Liver (tissue), 9 donors: ENCODE data around the gene GTF3C5. TPM values are rescaled to one million over a fixed set of nuclear protein-coding genes. Genes with fewer than 3 reads are reported as not detected.

ENCODE experiments used
- DNase-seq: peaks from one replicate; pipeline ENCODE4 v3.0.0-alpha.2; 2017; ENCODE audit warnings: low spot score
- H3K27ac ChIP-seq, 2 donors: one replicate each; pipeline ENCODE4 v1.7.0; 2013; ENCODE audit warnings: inconsistent platforms in 2 of 2, low read length in 2 of 2, control low read depth in 1 of 2, low read depth in 1 of 2, mild to moderate bottlenecking in 1 of 2
- H3K27me3 ChIP-seq, 4 donors: one replicate each; pipeline versions ENCODE4 v1.6.1 to v1.7.0; 2013; ENCODE audit warnings: low read length in 3 of 4, inconsistent platforms in 1 of 4, mild to moderate bottlenecking in 1 of 4, moderate library complexity in 1 of 4; ENCODE audit not compliant: control insufficient read depth in 4 of 4, insufficient read depth in 4 of 4
- H3K36me3 ChIP-seq, 4 donors: one replicate each; pipeline versions ENCODE4 v1.6.1 to v1.7.0; 2013; ENCODE audit warnings: low read length in 3 of 4, mild to moderate bottlenecking in 3 of 4, low read depth in 1 of 4, moderate library complexity in 1 of 4; ENCODE audit not compliant: control insufficient read depth in 4 of 4, insufficient read depth in 3 of 4
- H3K4me1 ChIP-seq, 4 donors: one replicate each; pipeline versions ENCODE4 v1.6.1 to v1.7.0; 2013; ENCODE audit warnings: low read length in 3 of 4, mild to moderate bottlenecking in 3 of 4, moderate library complexity in 1 of 4; ENCODE audit not compliant: control insufficient read depth in 4 of 4, insufficient read depth in 4 of 4
- H3K4me3 ChIP-seq, 3 donors: one replicate each; pipeline versions ENCODE4 v1.6.1 to v1.7.0; 2013; ENCODE audit warnings: low read length in 3 of 3, control low read depth in 1 of 3, low read depth in 1 of 3, mild to moderate bottlenecking in 1 of 3
- H3K9ac ChIP-seq, 2 donors: one replicate each; pipeline ENCODE4 v1.7.0; 2013; ENCODE audit warnings: low read length in 2 of 2, mild to moderate bottlenecking in 2 of 2, moderate library complexity in 2 of 2, control low read depth in 1 of 2, low read depth in 1 of 2
- H3K9me3 ChIP-seq, 4 donors: one replicate each; pipeline versions ENCODE4 v1.6.1 to v1.7.0; 2013; ENCODE audit warnings: low read length in 3 of 4; ENCODE audit not compliant: control insufficient read depth in 4 of 4
- ATF3 ChIP-seq: IDR thresholded peaks from 2 replicates; pipeline ENCODE4 v1.6.1; 2016; ENCODE audit warnings: antibody characterized with exemption
- CTCF ChIP-seq: fragments of 150-350 bp; IDR thresholded peaks from 2 replicates; pipeline ENCODE4 v1.5.1; 2017; ENCODE audit warnings: improper control_type of control experiment, low read depth, low read length; ENCODE audit not compliant: missing input control
- EGR1 ChIP-seq, 2 donors: IDR thresholded peaks; 2 replicates each; pipeline ENCODE4 v1.6.1; 2016 to 2018; ENCODE audit warnings: antibody characterized with exemption in 2 of 2, low read depth in 2 of 2
- FOXA1 ChIP-seq: IDR thresholded peaks from 2 replicates; pipeline ENCODE4 v1.6.1; 2016; ENCODE audit warnings: antibody characterized with exemption
- FOXA2 ChIP-seq: IDR thresholded peaks from 2 replicates; pipeline ENCODE4 v1.6.1; 2016; ENCODE audit warnings: antibody characterized with exemption
- GABPA ChIP-seq, 2 donors: IDR thresholded peaks in 1 of 2; conservative IDR thresholded peaks in 1 of 2; 2 replicates each; pipeline ENCODE4 v1.6.1; 2016; ENCODE audit warnings: antibody characterized with exemption in 2 of 2, mild to moderate bottlenecking in 1 of 2, moderate library complexity in 1 of 2
- HNF4A ChIP-seq, 2 donors: conservative IDR thresholded peaks; 2 replicates each; pipeline ENCODE4 v1.6.1; 2016; ENCODE audit warnings: antibody characterized with exemption in 2 of 2, mild to moderate bottlenecking in 2 of 2
- HNF4G ChIP-seq: IDR thresholded peaks from 2 replicates; pipeline ENCODE4 v1.6.1; 2016; ENCODE audit warnings: antibody characterized with exemption
- JUND ChIP-seq, 2 donors: IDR thresholded peaks; 2 replicates each; pipeline ENCODE4 v1.6.1; 2016; ENCODE audit warnings: antibody characterized with exemption in 2 of 2
- MAX ChIP-seq: IDR thresholded peaks from 2 replicates; pipeline ENCODE4 v1.6.1; 2016; ENCODE audit warnings: antibody characterized with exemption
- NR2F2 ChIP-seq: IDR thresholded peaks from 2 replicates; pipeline ENCODE4 v1.6.1; 2016; ENCODE audit warnings: antibody characterized with exemption
- RAD21 ChIP-seq, 2 donors: IDR thresholded peaks; 2 replicates each; pipeline ENCODE4 v1.6.1; 2016; ENCODE audit warnings: antibody characterized with exemption in 2 of 2, mild to moderate bottlenecking in 2 of 2
- RXRA ChIP-seq, 2 donors: IDR thresholded peaks; 2 replicates each; pipeline ENCODE4 v1.6.1; 2017 to 2018; ENCODE audit warnings: antibody characterized with exemption in 2 of 2, mild to moderate bottlenecking in 1 of 2
- SP1 ChIP-seq: IDR thresholded peaks from 2 replicates; pipeline ENCODE4 v1.6.1; 2018; ENCODE audit warnings: antibody characterized with exemption, mild to moderate bottlenecking
- TAF1 ChIP-seq: conservative IDR thresholded peaks from 2 replicates; pipeline ENCODE4 v1.6.1; 2016; ENCODE audit warnings: antibody characterized with exemption, mild to moderate bottlenecking
- YY1 ChIP-seq: IDR thresholded peaks from 2 replicates; pipeline ENCODE4 v1.6.1; 2016; ENCODE audit warnings: antibody characterized with exemption, mild to moderate bottlenecking
- ZBTB33 ChIP-seq: IDR thresholded peaks from 2 replicates; pipeline ENCODE4 v1.6.1; 2016; ENCODE audit warnings: antibody characterized with exemption
- WGBS: extraction: QIAGEN DNeasy Blood & Tissue Kit; methylation state at CpG from one replicate; pipeline ENCODE4 v1.1.7; 2013; 5-methylcytosine and 5-hydroxymethylcytosine counted together
- polyA plus RNA-seq, 2 donors: library from polyadenylated mRNA; stranded (reverse) in 1 of 2; unstranded in 1 of 2; fragments of 200-250 nt in 1 of 2; fragments of >200 nt in 1 of 2; fragmentation: Nextera tagmentation in 1 of 2; extraction: Ambion mirVana in 1 of 2; gene quantifications; one replicate each; pipeline versions ENCODE4 v1.2.1 to v1.2.3, GENCODE V29; 2013 to 2015
- total RNA-seq, 2 donors: library from RNA; depleted of rRNA; stranded (reverse); fragments of >200 nt; gene quantifications; one replicate each; pipeline ENCODE4 v1.2.3, GENCODE V29; 2014
- TF ChIP-seq, protein P1 (sequence below): IDR thresholded peaks from 2 replicates; pipeline ENCODE4 v1.6.1; 2016; ENCODE audit warnings: antibody characterized with exemption, mild to moderate bottlenecking
- donor health status: healthy.
- donor health status: healthy.
- donor health status: healthy.
- donor health status: healthy.
- donor health status: healthy.

Gene GTF3C5
- total and polyA plus RNA-seq, 4 donors = 13.2 to 26.2 (median 18.2) TPM

DNA sequence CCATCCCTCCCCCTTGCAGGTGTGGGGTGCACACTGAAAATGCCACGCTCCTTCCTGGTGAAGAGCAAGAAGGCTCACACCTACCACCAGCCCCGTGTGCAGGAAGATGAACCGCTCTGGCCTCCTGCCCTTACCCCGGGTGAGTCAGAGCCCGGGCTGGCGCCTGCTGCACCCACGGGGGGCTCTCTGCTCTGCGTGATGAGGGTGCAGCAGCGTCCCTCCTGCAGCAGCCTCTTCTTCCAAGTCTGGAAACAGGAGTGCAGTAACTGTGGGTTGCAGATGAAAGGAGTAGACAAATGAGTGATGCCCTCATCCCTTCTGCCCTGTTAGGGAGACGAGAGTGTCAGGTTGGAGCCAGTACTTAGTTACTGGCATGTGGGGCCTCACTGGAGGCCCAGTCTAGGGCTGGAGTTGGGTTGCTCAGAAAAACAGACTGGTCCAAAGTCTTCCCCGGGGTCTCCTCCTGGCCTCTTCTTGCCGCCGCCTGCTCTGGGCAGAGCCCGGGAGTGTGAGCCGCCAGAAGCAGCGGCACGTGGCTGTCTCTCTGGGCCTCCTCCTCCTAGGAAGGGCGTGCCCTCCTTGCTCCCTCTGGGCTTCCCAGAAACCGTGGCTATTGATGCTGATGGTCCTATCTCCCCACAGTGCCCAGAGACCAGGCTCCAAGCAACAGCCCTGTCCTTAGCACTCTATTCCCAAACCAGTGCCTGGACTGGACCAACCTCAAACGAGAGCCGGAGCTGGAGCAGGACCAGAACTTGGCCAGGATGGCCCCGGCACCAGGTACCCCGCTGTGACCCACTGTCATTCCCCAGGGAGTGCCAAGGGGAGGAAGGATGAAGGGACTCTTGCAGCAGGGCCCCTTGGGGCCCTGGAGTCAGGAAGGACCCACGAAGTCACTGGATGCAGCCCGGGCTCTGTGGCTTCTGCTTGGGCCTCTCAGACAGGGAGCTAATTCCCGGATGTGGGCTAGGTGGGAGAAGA lies 43.9 kb upstream of the GTF3C5 start:
- H3K4me3 ChIP-seq = no peak overlapping the region
- DNase-seq = no peak
- H3K9ac ChIP-seq = no peak overlapping the region
- H3K27ac ChIP-seq = no peak overlapping the region
- H3K27me3 ChIP-seq = peaks cover 0 to 2% (median 0%) of the 10 kb centered on the region in 4 donors
- TF ChIP-seq YY1 (no peak), ZBTB33 (no peak), ATF3 (no peak)
- no peaks in the 10 kb centered on the region for H3K4me1 ChIP-seq
- H3K36me3 ChIP-seq = no peaks in the 10 kb centered on the region
- WGBS = 66% methylated on average over 26 of the region's 26 CpGs
- no peaks in the 10 kb centered on the region for H3K9me3 ChIP-seq

- Histone ChIP-seq H3K4me1 (no peaks in the 10 kb centered on the region), H3K27me3 (peaks cover 0 to 2% (median 0%) of the 10 kb centered on the region in 4 donors), H3K9me3 (no peaks in the 10 kb centered on the region), H3K36me3 (no peaks in the 10 kb centered on the region), H3K27ac (no peak overlapping the region), H3K4me3 (no peak overlapping the region), H3K9ac (no peak overlapping the region)
- TF ChIP-seq RAD21 (IDR thresholded peaks at IDR 0.05) (no peak), FOXA2 (no peak), RXRA (IDR thresholded peaks at IDR 0.05) (no peak), GABPA (IDR thresholded peaks at IDR 0.05 in 1 of 2, conservative IDR thresholded peaks at IDR 0.05 in 1 of 2) (no peak), ATF3 (no peak), EGR1 (IDR thresholded peaks at IDR 0.05; ENCODE audit: low read depth in 2 of 2) (no peak), SP1 (no peak), HNF4A (conservative IDR thresholded peaks at IDR 0.05) (no peak), JUND (IDR thresholded peaks at IDR 0.05) (no peak), YY1 (no peak), CTCF (no peak), NR2F2 (no peak), MAX (no peak), HNF4G (no peak), TAF1 (no peak), ZBTB33 (no peak), FOXA1 (no peak)
- TF ChIP-seq, protein P1, sequence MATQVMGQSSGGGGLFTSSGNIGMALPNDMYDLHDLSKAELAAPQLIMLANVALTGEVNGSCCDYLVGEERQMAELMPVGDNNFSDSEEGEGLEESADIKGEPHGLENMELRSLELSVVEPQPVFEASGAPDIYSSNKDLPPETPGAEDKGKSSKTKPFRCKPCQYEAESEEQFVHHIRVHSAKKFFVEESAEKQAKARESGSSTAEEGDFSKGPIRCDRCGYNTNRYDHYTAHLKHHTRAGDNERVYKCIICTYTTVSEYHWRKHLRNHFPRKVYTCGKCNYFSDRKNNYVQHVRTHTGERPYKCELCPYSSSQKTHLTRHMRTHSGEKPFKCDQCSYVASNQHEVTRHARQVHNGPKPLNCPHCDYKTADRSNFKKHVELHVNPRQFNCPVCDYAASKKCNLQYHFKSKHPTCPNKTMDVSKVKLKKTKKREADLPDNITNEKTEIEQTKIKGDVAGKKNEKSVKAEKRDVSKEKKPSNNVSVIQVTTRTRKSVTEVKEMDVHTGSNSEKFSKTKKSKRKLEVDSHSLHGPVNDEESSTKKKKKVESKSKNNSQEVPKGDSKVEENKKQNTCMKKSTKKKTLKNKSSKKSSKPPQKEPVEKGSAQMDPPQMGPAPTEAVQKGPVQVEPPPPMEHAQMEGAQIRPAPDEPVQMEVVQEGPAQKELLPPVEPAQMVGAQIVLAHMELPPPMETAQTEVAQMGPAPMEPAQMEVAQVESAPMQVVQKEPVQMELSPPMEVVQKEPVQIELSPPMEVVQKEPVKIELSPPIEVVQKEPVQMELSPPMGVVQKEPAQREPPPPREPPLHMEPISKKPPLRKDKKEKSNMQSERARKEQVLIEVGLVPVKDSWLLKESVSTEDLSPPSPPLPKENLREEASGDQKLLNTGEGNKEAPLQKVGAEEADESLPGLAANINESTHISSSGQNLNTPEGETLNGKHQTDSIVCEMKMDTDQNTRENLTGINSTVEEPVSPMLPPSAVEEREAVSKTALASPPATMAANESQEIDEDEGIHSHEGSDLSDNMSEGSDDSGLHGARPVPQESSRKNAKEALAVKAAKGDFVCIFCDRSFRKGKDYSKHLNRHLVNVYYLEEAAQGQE = no peak
- DNase-seq = no peak
- 82% methylated on average over 14 of the region's 14 CpGs for WGBS
These were observed 42.4 kb upstream of the GTF3C5 start for GRCh38 chr9:132988244-132989013.
